ENCODE measurements around the gene FKBP1A.
"Not testable (repeated sequence)": the region's sequence is repeated elsewhere in the genome, so short reads cannot be mapped to it uniquely, and the experiment has no call there.

Gene FKBP1A

DNA sequence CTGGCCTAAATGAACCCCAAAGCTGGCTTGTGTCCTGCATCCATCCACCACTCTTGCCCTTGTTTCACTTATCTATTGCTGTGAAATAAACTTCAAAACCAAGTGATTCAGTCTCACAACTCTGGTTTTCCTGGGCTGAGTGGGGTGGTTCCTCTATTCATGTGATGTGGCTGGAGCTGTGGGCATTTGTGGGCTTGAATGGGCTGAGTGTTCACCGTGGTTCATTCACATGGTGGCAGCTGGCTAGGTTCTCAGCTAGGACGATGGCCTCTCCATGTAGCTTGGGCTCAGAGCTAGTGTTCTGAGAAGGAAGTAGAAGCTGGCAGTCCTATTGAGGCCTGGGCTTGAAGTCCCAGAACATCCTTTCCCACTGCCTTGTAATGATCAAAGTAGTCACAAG lies 30.4 kb downstream of the FKBP1A start:
- DNase-seq, result no peak

- no peak for DNase-seq
Observed at GRCh38 chr20:1360094-1360846, 32.6 kb downstream of the FKBP1A start.

DNA sequence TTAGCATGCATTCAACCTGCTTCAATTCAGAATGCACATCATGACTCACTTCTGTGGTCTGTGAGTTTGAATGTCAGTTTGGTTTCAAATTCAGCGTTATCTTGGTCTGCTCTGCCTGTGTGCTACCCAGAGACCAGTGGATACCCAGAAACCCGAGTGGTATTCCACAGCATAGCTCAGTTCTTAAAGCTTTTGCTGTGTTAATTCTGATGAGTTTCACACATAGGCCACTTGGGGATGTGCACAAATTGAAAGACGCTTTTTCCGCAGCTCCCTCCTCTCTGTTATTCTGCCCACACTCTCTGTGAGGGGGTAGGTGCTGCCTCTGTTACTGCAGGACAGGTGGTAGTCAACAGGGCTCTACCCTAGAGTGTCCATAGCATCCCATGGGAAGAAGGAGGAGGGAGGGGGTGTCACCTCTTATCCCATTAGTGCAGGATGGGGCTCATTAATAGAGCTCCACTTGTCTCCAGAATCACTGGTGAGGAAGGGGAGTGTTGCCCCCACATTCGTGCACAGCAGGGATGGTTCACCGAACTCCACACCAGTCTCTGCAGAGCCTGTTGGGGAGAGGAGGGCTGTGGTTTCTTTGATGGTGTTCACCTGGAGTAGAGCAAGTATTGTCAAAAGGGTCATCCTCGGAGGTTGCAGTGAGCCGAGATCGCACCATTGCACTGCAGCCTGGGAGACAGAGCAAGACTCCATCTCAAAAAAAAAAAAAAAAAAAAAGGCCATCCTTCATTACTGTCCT lies 34.8 kb downstream of the FKBP1A start:
- DNase-seq, result peak; percentile 22

DNA sequence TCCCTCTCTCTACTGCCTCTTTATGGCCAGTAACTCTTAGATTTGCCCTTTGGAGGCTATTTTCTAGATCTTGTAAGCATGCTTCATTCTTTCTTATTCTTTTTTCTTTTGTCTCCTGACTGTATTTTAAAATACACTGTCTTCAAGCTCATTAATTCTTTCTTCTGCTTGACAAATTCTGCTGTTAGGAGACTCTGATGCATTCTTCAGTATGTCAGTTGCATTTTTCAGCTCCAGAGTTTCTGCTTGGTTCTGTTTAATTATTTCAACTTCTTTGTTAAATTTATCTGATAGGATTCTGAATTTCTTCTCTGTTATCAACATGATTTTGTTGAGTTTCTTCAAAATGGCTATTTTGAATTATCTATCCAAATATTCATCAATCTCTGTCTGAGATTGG lies 38.9 kb downstream of the FKBP1A start:
- DNase-seq, result no peak

- no peak for DNase-seq
Observed at GRCh38 chr20:1346315-1346969, 46.4 kb downstream of the FKBP1A start.

DNA sequence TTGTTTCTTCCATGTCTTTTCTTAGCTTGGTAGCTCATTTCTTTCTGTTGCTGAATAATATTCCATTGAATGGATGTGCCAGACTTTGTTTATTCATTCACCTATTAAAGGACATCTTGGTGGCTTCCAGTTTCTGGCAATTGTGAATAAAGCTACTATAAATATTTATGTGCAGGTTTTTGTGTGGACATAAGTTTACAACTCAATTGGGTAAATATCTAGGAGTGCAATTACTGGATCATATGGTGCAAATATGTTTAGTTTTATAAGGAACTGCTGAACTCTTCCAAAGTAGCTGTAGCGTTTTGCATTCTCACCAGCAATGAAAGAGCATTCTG lies 47.1 kb downstream of the FKBP1A start:
- DNase-seq, result no peak

GRCh38 chr20:1345030-1345755 lies 47.7 kb downstream of the FKBP1A start:
- DNase-seq, result no peak

- not testable (repeated sequence) for DNase-seq
Observed at GRCh38 chr20:1343446-1344124, 49.3 kb downstream of the FKBP1A start.

GRCh38 chr20:1341561-1342265 lies 51.1 kb downstream of the FKBP1A start:
- no peak for DNase-seq

GRCh38 chr20:1338801-1339200 lies 54.1 kb downstream of the FKBP1A start:
- no peak for DNase-seq

- DNase-seq, result no peak
Observed at GRCh38 chr20:1338096-1338495, 54.8 kb downstream of the FKBP1A start.

DNA sequence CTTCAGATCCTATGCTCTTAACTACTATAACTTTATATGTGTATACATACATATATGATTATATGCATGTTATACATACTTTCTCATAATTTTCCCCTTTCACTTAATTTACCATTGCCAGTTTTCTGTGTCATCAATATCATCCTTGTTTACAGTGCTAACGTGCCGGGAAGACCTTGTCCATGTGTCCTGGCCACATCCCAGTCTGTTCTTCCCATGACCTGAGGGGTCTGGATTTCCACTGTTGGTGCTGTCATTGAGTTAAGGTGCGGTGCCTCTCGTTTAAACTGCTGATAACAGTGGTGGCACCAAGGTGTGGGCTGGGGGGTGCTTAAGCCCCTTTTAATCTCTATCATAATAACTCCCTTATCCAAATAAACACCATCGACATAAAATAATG lies 55.4 kb downstream of the FKBP1A start:
- no peak for DNase-seq

DNA sequence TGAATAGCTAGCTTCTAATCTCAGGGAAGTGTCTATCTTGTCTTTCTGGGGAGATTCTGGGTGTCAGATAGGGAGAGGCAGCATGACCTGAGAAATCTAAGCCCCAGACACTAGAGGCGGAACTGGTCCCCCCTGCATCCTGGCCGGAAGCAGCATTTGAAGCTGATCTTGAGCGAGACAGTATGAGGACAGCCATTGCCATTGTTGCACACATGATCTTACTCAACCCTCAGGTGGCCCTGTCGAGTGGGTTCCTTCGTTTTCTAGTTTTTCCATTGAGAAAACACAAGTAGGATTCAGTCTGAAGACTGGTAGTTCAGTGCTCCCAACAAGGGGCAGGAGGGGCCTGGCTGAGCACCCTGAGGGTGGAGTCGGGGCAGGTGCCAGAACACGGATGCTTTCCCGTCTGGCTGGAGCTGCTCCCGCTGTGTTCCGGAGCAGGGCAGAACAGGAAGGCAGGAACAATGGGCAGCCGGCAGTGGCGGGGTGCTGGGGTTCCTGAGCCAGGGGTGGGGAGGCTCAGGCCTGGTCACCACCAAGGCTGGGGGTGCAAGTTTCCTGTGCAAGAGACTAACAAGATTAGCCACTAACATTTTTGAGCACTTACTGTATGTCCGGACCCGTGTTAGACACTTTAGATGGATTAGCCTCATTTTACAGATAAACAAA lies 56.0 kb downstream of the FKBP1A start:
- DNase-seq, result peak; percentile 37

DNA sequence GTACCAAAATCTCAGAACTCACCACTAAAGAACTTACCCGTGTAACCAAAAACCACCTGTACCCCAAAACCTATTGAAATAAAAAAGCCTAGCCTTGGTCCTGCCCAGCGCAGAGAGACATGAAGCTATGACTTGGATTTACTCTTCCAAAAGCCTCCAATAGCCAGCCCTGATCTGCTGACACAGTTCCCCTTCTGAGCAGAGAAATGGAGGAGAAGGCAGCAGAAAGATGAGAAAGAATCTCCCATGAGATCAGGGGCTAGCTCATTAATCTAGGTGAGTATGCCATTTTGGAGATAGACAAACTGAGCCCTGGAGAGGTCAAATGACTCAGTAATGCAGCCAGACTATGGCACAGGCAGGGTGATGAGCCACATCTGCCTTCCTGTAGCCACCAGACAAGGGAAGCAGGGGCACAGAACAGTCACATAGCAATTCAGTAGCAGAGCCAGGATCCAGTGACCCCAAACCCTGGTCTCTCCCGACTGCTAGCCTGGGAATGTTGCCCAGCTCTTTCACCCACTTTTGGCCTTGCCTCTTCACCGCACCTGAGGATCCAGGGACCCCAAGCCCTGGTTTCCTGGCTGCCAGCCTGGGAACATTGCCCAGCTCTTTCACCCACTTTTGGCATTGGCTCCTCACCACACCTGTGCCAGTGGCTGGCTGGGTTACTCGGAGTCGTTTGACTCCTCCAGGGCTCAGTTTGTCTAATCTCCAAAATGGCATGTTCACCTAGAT lies 56.7 kb downstream of the FKBP1A start:
- no peak for DNase-seq

- DNase-seq, result no peak
Observed at GRCh38 chr20:1334761-1335160, 58.1 kb downstream of the FKBP1A start.

DNA sequence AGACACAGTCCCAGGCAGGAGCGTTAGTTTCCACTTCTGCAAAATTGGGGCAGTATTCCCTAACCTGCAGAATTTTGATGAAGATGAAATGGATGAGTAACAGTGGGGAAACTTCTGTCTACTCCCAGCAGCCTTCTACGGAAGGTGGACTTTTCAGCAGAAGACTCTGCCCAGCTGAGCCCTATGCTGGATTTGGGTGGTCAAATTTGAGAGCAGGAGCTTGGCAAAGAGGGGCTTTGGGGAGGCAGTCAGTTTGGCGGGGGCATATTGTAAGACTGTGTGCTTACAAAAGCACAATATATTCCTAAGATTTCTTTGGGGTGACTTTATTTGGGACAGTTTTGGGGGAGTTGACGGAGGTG lies 58.5 kb downstream of the FKBP1A start:
- no peak for DNase-seq

DNA sequence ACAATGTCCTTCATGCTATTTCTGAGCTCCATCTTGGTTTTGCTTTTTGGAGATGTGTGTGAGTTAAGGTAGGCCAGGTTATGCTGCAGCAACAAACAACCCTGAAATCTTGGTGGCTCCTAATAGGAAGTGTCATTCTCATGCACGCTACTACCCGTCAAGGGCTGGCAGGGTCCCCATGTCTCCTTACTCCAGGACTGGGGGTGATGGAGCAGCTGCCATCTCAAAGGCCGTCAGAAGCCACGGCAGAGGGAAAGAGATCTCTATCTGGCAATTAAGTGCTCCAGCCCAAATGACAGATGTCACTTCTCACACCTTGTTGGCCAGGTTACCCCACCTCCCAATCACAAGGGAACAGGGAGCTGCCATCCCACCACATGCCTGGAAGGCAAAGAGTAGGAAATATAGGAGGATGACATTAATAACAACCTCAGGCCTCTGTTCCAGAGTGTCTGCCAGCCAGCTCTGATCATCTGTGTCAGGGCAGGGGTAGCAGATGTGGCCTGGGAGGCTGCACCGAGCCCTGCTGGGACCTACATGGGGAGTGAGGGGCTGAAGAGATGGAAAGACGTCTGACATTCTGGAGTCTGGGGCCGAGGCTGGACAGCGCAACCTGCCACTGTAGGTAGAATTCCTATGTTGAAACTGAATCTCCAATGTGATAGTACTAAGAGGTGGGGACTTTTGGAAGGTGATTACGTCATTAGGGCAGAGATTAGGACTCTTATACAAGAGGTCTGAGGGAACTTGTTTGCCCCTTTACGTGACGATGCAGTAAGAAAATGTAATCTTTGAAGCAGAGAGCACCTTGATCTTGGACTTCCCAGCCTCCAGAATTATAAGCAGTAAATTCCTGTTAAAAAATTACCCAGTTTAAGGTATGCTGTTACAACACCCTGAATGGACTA lies 59.1 kb downstream of the FKBP1A start:
- no peak for DNase-seq

GRCh38 chr20:1332749-1333300 lies 60.0 kb downstream of the FKBP1A start:
- no peak for DNase-seq

DNA sequence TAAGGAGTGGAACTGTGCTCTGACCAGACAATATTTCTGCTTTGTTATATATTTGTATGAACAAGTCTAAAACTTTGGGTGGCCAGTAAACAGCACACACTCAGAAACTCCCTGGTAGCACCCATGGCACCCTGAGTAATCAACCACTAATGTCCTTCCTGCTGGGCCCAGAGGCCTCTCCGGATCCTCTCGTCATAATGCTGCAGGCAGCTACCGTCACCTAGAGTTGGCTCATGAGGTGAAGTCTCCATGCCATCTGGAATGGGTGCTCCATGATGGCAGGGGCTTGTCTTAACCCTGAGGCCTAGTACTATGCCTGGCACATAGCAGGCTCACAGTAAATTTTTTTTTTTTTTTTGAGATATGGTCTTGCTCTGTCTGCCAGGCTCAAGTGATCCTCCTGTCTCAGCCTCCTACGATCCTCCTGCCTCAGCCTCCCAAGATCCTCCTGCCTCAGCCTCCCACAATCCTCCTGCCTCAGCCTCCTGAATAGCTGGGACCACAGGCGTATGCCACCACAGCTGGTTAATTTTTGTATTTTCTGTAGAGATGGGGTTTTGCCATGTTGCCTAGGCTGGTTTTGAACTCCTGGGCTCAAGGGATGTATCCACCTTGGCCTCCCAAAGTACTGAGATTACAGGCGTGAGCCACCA lies 60.9 kb downstream of the FKBP1A start:
- DNase-seq, result no peak

Data from CD4-positive, alpha-beta T cell treated with Interleukin-17A for 4 hours (primary cell).